ENCODE results near the gene MCF2L2. TPM values are rescaled to one million over a fixed set of nuclear protein-coding genes. Genes with fewer than 3 reads are reported as not detected.

MCF2L2 gene
- total RNA-seq, 6 experiments from 2014 or later = 0.14 TPM; not detected in 5

DNA sequence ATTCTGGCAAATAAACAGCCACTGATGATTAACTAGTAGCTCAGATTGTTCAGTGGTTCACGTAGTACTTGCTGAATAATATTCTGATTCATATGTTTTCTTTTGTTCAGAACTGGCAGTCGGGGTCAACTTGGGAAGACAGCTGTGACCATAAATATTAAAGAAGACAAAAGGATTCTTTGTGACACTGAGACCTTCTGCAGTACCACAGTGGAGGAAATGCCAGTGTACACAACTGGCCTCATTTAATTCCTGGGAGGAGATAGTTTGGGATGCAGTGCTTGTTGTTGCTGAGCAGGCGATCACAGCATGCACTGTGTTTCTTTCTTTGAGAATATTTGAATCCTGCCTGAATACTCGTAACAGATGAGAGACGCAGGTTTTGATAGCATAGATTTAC, 26.7 kb upstream of the MCF2L2 start:
- H3K36me3 Mint-ChIP-seq (ENCODE audit: low read depth) = peaks cover 10% of the 10 kb centered on the region; the same call in 1 of the 2 replicates
- H3K27ac Mint-ChIP-seq = peak overlapping the region; percentile 39; the same call in 1 of the 2 replicates
- H3K4me3 Mint-ChIP-seq = no peak overlapping the region
- peaks cover 14% of the 10 kb centered on the region for H3K4me1 Mint-ChIP-seq (ENCODE audit: low read depth)
- peak; percentile 17 for DNase-seq
- TF ChIP-seq, protein P1, sequence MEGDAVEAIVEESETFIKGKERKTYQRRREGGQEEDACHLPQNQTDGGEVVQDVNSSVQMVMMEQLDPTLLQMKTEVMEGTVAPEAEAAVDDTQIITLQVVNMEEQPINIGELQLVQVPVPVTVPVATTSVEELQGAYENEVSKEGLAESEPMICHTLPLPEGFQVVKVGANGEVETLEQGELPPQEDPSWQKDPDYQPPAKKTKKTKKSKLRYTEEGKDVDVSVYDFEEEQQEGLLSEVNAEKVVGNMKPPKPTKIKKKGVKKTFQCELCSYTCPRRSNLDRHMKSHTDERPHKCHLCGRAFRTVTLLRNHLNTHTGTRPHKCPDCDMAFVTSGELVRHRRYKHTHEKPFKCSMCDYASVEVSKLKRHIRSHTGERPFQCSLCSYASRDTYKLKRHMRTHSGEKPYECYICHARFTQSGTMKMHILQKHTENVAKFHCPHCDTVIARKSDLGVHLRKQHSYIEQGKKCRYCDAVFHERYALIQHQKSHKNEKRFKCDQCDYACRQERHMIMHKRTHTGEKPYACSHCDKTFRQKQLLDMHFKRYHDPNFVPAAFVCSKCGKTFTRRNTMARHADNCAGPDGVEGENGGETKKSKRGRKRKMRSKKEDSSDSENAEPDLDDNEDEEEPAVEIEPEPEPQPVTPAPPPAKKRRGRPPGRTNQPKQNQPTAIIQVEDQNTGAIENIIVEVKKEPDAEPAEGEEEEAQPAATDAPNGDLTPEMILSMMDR (IDR thresholded peaks at IDR 0.05) = no peak
- no peaks in the 10 kb centered on the region; the same call in 1 of the 2 replicates for H3K27me3 Mint-ChIP-seq (ENCODE audit: insufficient read depth)
- H3K9me3 Mint-ChIP-seq = no peaks in the 10 kb centered on the region

DNA sequence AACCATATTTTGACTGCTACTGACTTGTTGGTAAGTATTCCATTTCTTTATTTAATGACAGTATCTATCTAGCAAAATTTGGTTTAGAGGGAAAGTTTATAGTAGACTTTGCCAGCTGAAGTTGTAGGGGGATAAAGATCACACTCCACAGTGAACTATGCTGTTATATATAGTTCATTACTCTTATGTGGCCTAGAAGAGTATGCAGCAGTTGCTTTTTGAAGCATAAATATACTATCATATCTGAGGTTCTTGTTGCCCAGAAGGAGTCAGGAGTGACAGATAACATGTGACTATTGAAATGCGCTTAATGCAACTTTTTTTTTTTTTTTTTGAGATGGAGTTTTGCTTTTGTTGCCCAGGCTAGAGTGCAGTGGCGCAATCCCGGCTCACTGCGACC, 25.6 kb upstream of the MCF2L2 start:
- DNase-seq = no peak
- Mint-ChIP-seq H3K9me3 (no peaks in the 10 kb centered on the region), H3K4me1 (ENCODE audit: low read depth) (peaks cover 22% of the 10 kb centered on the region), H3K27me3 (ENCODE audit: insufficient read depth) (no peaks in the 10 kb centered on the region; the same call in 1 of the 2 replicates), H3K4me3 (no peak overlapping the region), H3K36me3 (ENCODE audit: low read depth) (peaks cover 10% of the 10 kb centered on the region; the same call in 1 of the 2 replicates), H3K27ac (no peak overlapping the region)
- TF ChIP-seq, protein P1 (IDR thresholded peaks at IDR 0.05) = no peak

DNA sequence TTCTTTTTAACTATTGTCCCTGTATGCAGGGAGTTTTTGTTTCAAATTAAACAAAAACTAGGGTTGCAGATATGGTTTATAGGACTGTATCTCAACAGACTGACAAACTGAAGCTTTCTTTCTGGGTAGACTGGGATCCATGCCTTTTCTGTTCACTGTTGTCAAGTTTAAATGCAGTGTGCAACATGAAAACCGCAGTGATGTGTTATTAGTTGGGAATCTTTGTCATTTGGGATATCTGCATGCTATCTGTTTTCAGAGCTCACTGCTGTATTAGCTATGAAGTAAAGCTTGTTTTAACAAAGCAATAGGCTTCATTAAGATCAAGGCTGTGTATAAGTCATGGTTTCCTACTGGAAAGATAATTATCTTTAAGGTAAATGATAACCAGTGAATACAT, 21.4 kb upstream of the MCF2L2 start:
- H3K27me3 Mint-ChIP-seq (ENCODE audit: insufficient read depth) = no peaks in the 10 kb centered on the region
- TF ChIP-seq, protein P1 (IDR thresholded peaks at IDR 0.05) = no peak
- peak overlapping the region; percentile 19; the same call in 1 of the 2 replicates for H3K4me3 Mint-ChIP-seq
- 0 out of 2 replicates have a peak overlapping the region, but pooled peaks have one; percentile 11 for H3K27ac Mint-ChIP-seq
- no peak for DNase-seq
- peaks cover 5% of the 10 kb centered on the region; the same call in 1 of the 2 replicates for H3K36me3 Mint-ChIP-seq (ENCODE audit: low read depth)
- H3K9me3 Mint-ChIP-seq = 0 out of 2 replicates have a peak, but pooled peaks cover under 1% of the 10 kb centered on the region
- peaks cover 34% of the 10 kb centered on the region for H3K4me1 Mint-ChIP-seq (ENCODE audit: low read depth)

DNA sequence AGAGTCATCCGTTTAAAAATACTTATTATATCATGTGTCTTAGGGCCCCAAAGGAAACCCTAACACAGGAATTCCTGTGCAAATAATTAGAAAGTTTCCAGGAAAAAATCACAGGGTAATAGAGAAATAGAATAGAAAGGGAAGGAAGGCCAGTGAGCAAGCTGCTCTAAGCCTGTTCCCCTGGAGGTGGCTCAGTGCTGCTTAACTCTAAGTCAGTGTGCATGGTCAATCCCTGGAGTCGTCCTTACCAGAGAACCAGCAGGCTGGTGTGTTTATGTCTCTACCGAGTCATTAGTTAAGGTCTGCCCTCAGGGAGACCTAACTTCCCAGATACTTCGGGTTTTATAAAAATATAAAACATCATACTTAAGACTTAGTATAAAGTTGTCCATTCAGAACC, 21.0 kb upstream of the MCF2L2 start:
- TF ChIP-seq, protein P1 (IDR thresholded peaks at IDR 0.05) = no peak
- H3K27ac Mint-ChIP-seq = 0 out of 2 replicates have a peak overlapping the region, but pooled peaks have one; percentile 11
- H3K4me1 Mint-ChIP-seq (ENCODE audit: low read depth) = peaks cover 30% of the 10 kb centered on the region
- peaks cover 5% of the 10 kb centered on the region for H3K36me3 Mint-ChIP-seq (ENCODE audit: low read depth)
- H3K4me3 Mint-ChIP-seq = peak overlapping the region; percentile 92; the same call in 1 of the 2 replicates
- H3K27me3 Mint-ChIP-seq (ENCODE audit: insufficient read depth) = no peaks in the 10 kb centered on the region
- peaks cover 4% of the 10 kb centered on the region; the same call in 1 of the 2 replicates for H3K9me3 Mint-ChIP-seq
- DNase-seq = peak; percentile 15

DNA sequence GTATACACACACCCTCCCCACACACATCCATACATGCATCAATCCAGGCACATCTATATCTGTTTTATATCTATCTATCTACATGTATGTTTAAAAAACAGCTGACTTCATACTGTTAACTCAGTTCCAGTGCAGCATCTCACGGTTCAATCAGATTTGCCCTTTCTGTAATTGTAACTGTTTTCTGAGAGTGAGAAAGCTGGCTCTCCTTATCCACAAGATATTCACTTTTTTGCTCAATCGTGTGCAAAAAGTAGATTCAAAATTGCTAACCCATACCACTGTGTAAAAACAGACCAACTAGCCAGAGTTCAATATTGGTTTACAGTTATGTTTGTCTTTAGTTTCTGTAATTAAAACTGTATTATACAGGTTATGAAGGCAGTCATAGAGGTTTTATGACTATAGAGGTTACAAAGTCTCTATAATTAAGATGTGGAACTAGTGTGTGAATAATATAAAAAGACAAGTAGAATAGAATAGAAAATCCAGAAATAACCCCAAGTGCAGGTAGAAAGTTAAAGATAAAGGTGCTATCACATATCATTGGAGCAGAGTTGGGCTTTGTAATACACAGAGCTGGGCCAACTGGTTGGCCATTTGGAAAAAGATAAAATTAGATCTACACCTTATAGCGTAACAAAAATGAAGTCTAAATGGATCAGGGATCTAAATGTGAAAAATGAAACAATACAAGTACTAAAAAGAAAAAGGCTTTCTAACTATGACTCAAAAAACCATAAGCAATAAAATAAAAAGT, 20.1 kb upstream of the MCF2L2 start:
- Mint-ChIP-seq H3K27ac (no peak overlapping the region), H3K36me3 (ENCODE audit: low read depth) (peaks cover 9% of the 10 kb centered on the region), H3K4me1 (ENCODE audit: low read depth) (peaks cover 30% of the 10 kb centered on the region), H3K27me3 (ENCODE audit: insufficient read depth) (peaks cover 3% of the 10 kb centered on the region; the same call in 1 of the 2 replicates), H3K9me3 (peaks cover 12% of the 10 kb centered on the region), H3K4me3 (peak overlapping the region; percentile 92)
- TF ChIP-seq, protein P1 (IDR thresholded peaks at IDR 0.05) = no peak
- DNase-seq = no peak
